ENCODE data around the gene BACE1-AS. TPM values are rescaled to one million over a fixed set of nuclear protein-coding genes. Genes with fewer than 3 reads are reported as not detected.

Gene BACE1-AS
- total RNA-seq, 4 donors from 2014 or later = 3.6 to 13.0 (median 6.3) TPM

GRCh38 chr11:117309310-117309709 is 18.2 kb downstream of the BACE1-AS start:
- no peak overlapping the region for H3K4me3 ChIP-seq
- no peaks in the 10 kb centered on the region for H3K36me3 ChIP-seq
- 91% methylated on average over 7 of the region's 7 CpGs for WGBS
- H3K27ac ChIP-seq = no peak overlapping the region
- no peaks in the 10 kb centered on the region for H3K9me3 ChIP-seq
- DNase-seq (ENCODE audit: low spot score in 2 of 2) = peak in 1 of 2 donors; percentile 20
- H3K4me1 ChIP-seq = peaks cover 6% of the 10 kb centered on the region
- no peaks in the 10 kb centered on the region for H3K27me3 ChIP-seq
- TF ChIP-seq POLR2AphosphoS5 (IDR thresholded peaks at IDR 0.05) (no peak), EP300 (IDR thresholded peaks at IDR 0.05) (no peak), CTCF (IDR thresholded peaks at IDR 0.05) (no peak), POLR2A (IDR thresholded peaks at IDR 0.05) (no peak)

DNA sequence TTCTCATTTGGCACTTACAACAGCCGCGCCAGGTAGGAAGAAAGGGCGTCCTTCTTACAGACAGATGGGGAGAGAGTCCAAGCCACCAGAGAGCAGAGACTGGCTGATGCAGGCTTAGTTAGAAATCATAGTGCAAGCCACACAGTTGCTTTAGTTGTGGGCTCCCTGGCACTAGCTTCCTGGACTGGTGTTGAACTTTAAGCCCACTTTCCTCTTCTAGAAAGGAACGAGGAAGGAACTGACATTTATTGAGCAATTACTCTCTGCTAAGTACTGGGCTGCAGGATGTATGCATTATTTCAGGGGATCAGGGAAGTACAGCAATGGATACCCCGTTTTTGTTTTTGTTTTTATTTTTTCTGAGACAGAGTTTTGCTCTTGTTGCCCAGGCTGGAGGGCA is 21.9 kb downstream of the BACE1-AS start:
- no peaks in the 10 kb centered on the region for H3K27me3 ChIP-seq
- H3K4me1 ChIP-seq = peaks cover 29% of the 10 kb centered on the region
- H3K4me3 ChIP-seq = no peak overlapping the region
- DNase-seq (ENCODE audit: low spot score in 2 of 2) = no peak
- no peaks in the 10 kb centered on the region for H3K9me3 ChIP-seq
- H3K36me3 ChIP-seq = no peaks in the 10 kb centered on the region
- H3K27ac ChIP-seq = no peak overlapping the region
- no peak for TF ChIP-seq CTCF (IDR thresholded peaks at IDR 0.05)
- TF ChIP-seq POLR2A (IDR thresholded peaks at IDR 0.05) = no peak
- TF ChIP-seq POLR2AphosphoS5 (IDR thresholded peaks at IDR 0.05) = no peak
- no peak for TF ChIP-seq EP300 (IDR thresholded peaks at IDR 0.05)
- 75% methylated on average over 5 of the region's 5 CpGs for WGBS

GRCh38 chr11:117313828-117314768 is 23.0 kb downstream of the BACE1-AS start:
- Histone ChIP-seq H3K27me3 (no peaks in the 10 kb centered on the region), H3K4me1 (peaks cover 29% of the 10 kb centered on the region), H3K4me3 (peak overlapping the region; percentile 88), H3K27ac (no peak overlapping the region), H3K9me3 (no peaks in the 10 kb centered on the region), H3K36me3 (no peaks in the 10 kb centered on the region)
- no peak for DNase-seq (ENCODE audit: low spot score in 2 of 2)
- 83% methylated on average over 9 of the region's 14 CpGs for WGBS
- no peak for TF ChIP-seq POLR2A (IDR thresholded peaks at IDR 0.05)
- TF ChIP-seq EP300 (IDR thresholded peaks at IDR 0.05) = no peak
- TF ChIP-seq CTCF (IDR thresholded peaks at IDR 0.05) = no peak
- no peak for TF ChIP-seq POLR2AphosphoS5 (IDR thresholded peaks at IDR 0.05)

DNA sequence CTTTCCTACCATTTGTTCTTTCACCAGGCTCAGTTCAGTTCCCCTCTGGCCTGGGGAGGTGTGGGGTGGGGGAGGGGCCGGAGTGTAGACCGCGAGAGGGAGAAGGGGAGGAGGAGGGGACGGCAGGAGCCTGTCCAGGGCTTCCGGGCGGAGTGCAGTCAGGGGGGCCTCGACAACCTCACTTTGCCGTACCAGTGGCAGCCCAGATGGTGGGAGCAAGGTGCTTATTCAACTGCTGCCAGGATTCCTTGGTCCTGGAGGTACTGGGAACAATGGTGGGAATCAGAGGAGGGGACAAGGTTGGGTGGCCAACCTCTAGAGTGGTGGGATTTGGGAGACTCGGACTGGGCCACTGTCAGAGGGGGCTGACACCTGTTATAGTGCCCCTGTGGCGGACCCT is 23.7 kb downstream of the BACE1-AS start:
- H3K36me3 ChIP-seq = no peaks in the 10 kb centered on the region
- 25% methylated on average over 4 of the region's 10 CpGs for WGBS
- H3K27ac ChIP-seq = no peak overlapping the region
- no peaks in the 10 kb centered on the region for H3K9me3 ChIP-seq
- DNase-seq (ENCODE audit: low spot score in 2 of 2) = no peak
- TF ChIP-seq POLR2AphosphoS5 (IDR thresholded peaks at IDR 0.05) (no peak), POLR2A (IDR thresholded peaks at IDR 0.05) (no peak), CTCF (IDR thresholded peaks at IDR 0.05) (no peak), EP300 (IDR thresholded peaks at IDR 0.05) (no peak)
- H3K27me3 ChIP-seq = no peaks in the 10 kb centered on the region
- H3K4me1 ChIP-seq = peaks cover 29% of the 10 kb centered on the region
- H3K4me3 ChIP-seq = peak overlapping the region; percentile 88
